Tibial artery (tissue), 4 donors: ENCODE data around the gene TPM1.
A peak's percentile ranks its signal among the peaks of the same experiment; 100 is the strongest.

Source experiments
- DNase-seq, 2 donors: peaks; one replicate each; pipeline ENCODE4 v3.0.0-alpha.2; 2019
- H3K27ac ChIP-seq, 2 donors: fragments of 200-600 bp; sonication (generic) in 1 of 2; 1 replicate in 1 of 2; 2 replicates in 1 of 2; pipeline ENCODE4 v1.5.1; 2018 to 2019; ENCODE audit warnings: mild to moderate bottlenecking in 1 of 2
- H3K27me3 ChIP-seq, 2 donors: fragments of 200-600 bp; sonication (generic) in 1 of 2; one replicate each; pipeline versions ENCODE4 v1.5.1 to v1.6.0; 2016 to 2019
- H3K36me3 ChIP-seq, 3 donors: fragments of 200-600 bp; sonication (generic) in 2 of 3; one replicate each; pipeline ENCODE4 v1.5.1; 2016 to 2019; ENCODE audit warnings: mild to moderate bottlenecking in 2 of 3
- H3K4me1 ChIP-seq, 4 donors: fragments of 200-600 bp; sonication (generic) in 2 of 4; 1 replicate in 3 of 4; 2 replicates in 1 of 4; pipeline ENCODE4 v1.5.1; 2016 to 2019
- H3K4me3 ChIP-seq, 2 donors: fragments of 200-600 bp; sonication (generic) in 1 of 2; 1 replicate in 1 of 2; 2 replicates in 1 of 2; pipeline ENCODE4 v1.5.1; 2018 to 2019; ENCODE audit warnings: mild to moderate bottlenecking in 2 of 2
- H3K9me3 ChIP-seq, 3 donors: fragments of 200-600 bp; sonication (generic) in 1 of 3; one replicate each; pipeline ENCODE4 v1.5.1; 2016 to 2019
- CTCF ChIP-seq, 2 experiments: fragments of 200-600 bp in 1 of 2; fragments of 450-650 bp in 1 of 2; IDR thresholded peaks; one replicate each; pipeline ENCODE4 v1.5.1; 2017 to 2019; ENCODE audit warnings: antibody characterized with exemption in 2 of 2, mild to moderate bottlenecking in 1 of 2, moderate library complexity in 1 of 2
- intact Hi-C: fragments of 100-400 bp; cut with DNase I; formaldehyde crosslinking; loops from one replicate; pipeline ENCODE4 v1.15.0; 2023; ENCODE audit warnings: low total_unique reads

TPM1 gene

GRCh38 chr15:63013052-63013808, 29.3 kb upstream of the TPM1 start:
- peak in 1 of 2 donors; percentile 49 for DNase-seq
- intact Hi-C loops = no loop called here

DNA sequence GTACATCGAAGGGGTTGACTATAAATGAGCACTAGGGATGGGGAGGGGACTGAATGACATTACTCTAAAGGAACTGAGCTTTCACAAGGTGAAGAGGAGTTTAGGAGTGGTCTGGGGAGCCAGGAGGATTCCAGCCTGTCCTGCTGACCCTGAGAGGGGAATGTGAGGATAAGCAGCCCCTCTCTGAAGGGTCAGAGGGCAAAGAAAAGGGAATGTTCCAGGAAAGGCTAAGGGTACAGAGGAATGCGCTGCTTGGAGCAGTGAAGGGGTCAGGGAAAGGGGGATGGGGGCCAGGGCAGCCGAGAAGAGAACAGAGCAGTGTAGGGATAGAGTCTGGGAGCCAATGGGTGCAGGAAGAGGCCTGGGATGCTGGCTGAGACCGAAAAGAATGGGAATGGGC, 28.0 kb upstream of the TPM1 start:
- no peak for DNase-seq
- no peaks in the 10 kb centered on the region for H3K9me3 ChIP-seq
- H3K27ac ChIP-seq = peak overlapping the region; percentile 64 to 75
- no peaks in the 10 kb centered on the region for H3K36me3 ChIP-seq
- intact Hi-C loops = no loop called here
- no peak for TF ChIP-seq CTCF (IDR thresholded peaks at IDR 0.05)
- H3K4me3 ChIP-seq = no peak overlapping the region
- peaks cover 0 to 45% (median 40%) of the 10 kb centered on the region in 4 donors for H3K4me1 ChIP-seq
- H3K27me3 ChIP-seq = no peaks in the 10 kb centered on the region

More at GRCh38 chr15:63013052-63013808, 29.3 kb upstream of the TPM1 start:
- no peaks in the 10 kb centered on the region for H3K36me3 ChIP-seq
- H3K27me3 ChIP-seq = no peaks in the 10 kb centered on the region
- no peaks in the 10 kb centered on the region for H3K9me3 ChIP-seq
- TF ChIP-seq CTCF (IDR thresholded peaks at IDR 0.05) = no peak
- H3K4me1 ChIP-seq = peaks cover 0 to 40% (median 35%) of the 10 kb centered on the region in 4 donors
- H3K4me3 ChIP-seq = no peak overlapping the region
- H3K27ac ChIP-seq = peak overlapping the region; percentile 64 to 75

GRCh38 chr15:63015618-63016017, 26.9 kb upstream of the TPM1 start:
- intact Hi-C loops = no loop called here
- Histone ChIP-seq H3K36me3 (no peaks in the 10 kb centered on the region), H3K27me3 (no peaks in the 10 kb centered on the region), H3K4me3 (no peak overlapping the region), H3K27ac (peak overlapping the region; percentile 64 to 75), H3K9me3 (no peaks in the 10 kb centered on the region), H3K4me1 (peaks cover 0 to 48% (median 41%) of the 10 kb centered on the region in 4 donors)
- DNase-seq = peak; percentile 83 to 85
- no peak for TF ChIP-seq CTCF (IDR thresholded peaks at IDR 0.05)

DNA sequence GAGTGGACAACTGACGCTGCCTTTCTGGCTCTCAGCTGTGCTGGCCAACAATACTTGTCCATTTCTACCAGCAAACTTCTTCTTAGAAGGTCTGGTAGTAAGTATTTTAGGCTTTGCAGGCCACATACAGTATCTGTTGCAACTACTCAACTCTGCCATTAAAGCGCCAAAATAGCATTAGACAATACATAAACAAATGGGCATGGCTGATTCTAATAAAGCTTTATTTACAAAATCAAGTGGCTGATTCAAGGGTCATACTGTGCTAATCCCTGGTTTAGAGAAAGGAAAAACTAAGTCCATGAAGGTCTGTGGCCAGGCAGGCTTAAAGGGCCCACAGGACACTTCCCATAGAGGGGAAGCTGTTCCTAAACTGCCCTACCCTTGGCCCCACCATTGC, 26.3 kb upstream of the TPM1 start:
- Histone ChIP-seq H3K9me3 (no peaks in the 10 kb centered on the region), H3K36me3 (no peaks in the 10 kb centered on the region), H3K27ac (peak overlapping the region; percentile 64 to 75), H3K4me3 (no peak overlapping the region), H3K4me1 (peaks cover 0 to 48% (median 41%) of the 10 kb centered on the region in 4 donors), H3K27me3 (no peaks in the 10 kb centered on the region)
- DNase-seq = no peak
- intact Hi-C loops = no loop called here
- TF ChIP-seq CTCF (IDR thresholded peaks at IDR 0.05) = no peak

DNA sequence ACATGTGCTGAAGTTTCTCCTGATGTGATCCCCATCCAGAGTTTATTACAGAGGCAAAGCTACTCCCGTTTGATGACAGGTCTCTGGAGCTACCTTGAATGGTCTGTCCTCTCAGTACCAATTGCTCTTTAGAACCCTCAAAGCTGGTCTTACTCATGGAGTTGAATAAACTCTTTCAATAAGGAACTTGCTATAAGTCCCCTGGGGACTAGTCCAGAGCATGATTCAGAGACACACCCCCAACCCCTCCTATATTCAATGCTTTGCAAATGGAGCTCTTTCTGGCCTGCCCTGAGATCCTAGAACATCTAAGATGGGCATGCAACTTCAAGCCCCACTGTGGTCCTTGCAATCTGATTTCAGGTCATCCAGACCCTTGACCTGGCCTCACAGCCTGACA, 23.9 kb upstream of the TPM1 start:
- no peak for DNase-seq
- no peaks in the 10 kb centered on the region for H3K9me3 ChIP-seq
- no peaks in the 10 kb centered on the region for H3K36me3 ChIP-seq
- H3K4me3 ChIP-seq = no peak overlapping the region
- peaks cover 0 to 54% (median 43%) of the 10 kb centered on the region in 4 donors for H3K4me1 ChIP-seq
- no peak for TF ChIP-seq CTCF (IDR thresholded peaks at IDR 0.05)
- intact Hi-C loops = no loop called here
- H3K27me3 ChIP-seq = no peaks in the 10 kb centered on the region
- H3K27ac ChIP-seq = no peak overlapping the region
